ENCODE results near the gene SCAMP4.

SCAMP4 gene

GRCh38 chr19:1955171-1956121 is 50.2 kb downstream of the SCAMP4 start:
- Histone ChIP-seq H3K9me2 (replicated peaks; ENCODE audit: insufficient read depth, low read length) (no peaks in the 10 kb centered on the region), H3F3A (ENCODE audit: insufficient read depth) (no peaks in the 10 kb centered on the region), H3K4me3 (ENCODE audit: insufficient read depth, low read length, poor library complexity, severe bottlenecking) (no peak overlapping the region), H3K9ac (ENCODE audit: low read length) (no peak overlapping the region), H2AFZ (ENCODE audit: low read depth, low read length, severe bottlenecking) (no peak overlapping the region), H3K79me2 (ENCODE audit: insufficient read depth, low read length) (peaks cover 33% of the 10 kb centered on the region), H3K4me2 (ENCODE audit: low read depth, low read length, poor library complexity, severe bottlenecking) (no peak overlapping the region), H3K27ac (ENCODE audit: low read depth, low read length) (no peak overlapping the region), H3K27me3 (ENCODE audit: low read length) (no peaks in the 10 kb centered on the region), H3K9me3 (ENCODE audit: insufficient read depth, low read length) (no peaks in the 10 kb centered on the region), H3K36me3 (ENCODE audit: low read length) (no peaks in the 10 kb centered on the region), H4K20me1 (ENCODE audit: low read depth, low read length) (no peaks in the 10 kb centered on the region)
- TF ChIP-seq CTCF (IDR thresholded peaks at IDR 0.05; ENCODE audit: insufficient read depth, low read length, poor library complexity, severe bottlenecking) (no peak), EZH2phosphoT487 (conservative IDR thresholded peaks at IDR 0.05; ENCODE audit: low read length) (no peak)

- no peak overlapping the region for H3K4me2 ChIP-seq (ENCODE audit: low read depth, low read length, poor library complexity, severe bottlenecking)
- TF ChIP-seq EZH2phosphoT487 (conservative IDR thresholded peaks at IDR 0.05; ENCODE audit: low read length) (no peak), CTCF (IDR thresholded peaks at IDR 0.05; ENCODE audit: insufficient read depth, low read length, poor library complexity, severe bottlenecking) (no peak)
- H3K9ac ChIP-seq (ENCODE audit: low read length), result no peak overlapping the region
- H3K27ac ChIP-seq (ENCODE audit: low read depth, low read length), result no peak overlapping the region
- H3K27me3 ChIP-seq (ENCODE audit: low read length), result no peaks in the 10 kb centered on the region
- H3K9me2 ChIP-seq (replicated peaks; ENCODE audit: insufficient read depth, low read length), result no peaks in the 10 kb centered on the region
- H4K20me1 ChIP-seq (ENCODE audit: low read depth, low read length), result no peaks in the 10 kb centered on the region
- peaks cover 29% of the 10 kb centered on the region; the same call in 1 of the 2 replicates for H3K79me2 ChIP-seq (ENCODE audit: insufficient read depth, low read length)
- no peaks in the 10 kb centered on the region for H3K36me3 ChIP-seq (ENCODE audit: low read length)
- no peaks in the 10 kb centered on the region for H3F3A ChIP-seq (ENCODE audit: insufficient read depth)
- H3K9me3 ChIP-seq (ENCODE audit: insufficient read depth, low read length), result no peaks in the 10 kb centered on the region
- H3K4me3 ChIP-seq (ENCODE audit: insufficient read depth, low read length, poor library complexity, severe bottlenecking), result no peak overlapping the region
- H2AFZ ChIP-seq (ENCODE audit: low read depth, low read length, severe bottlenecking), result no peak overlapping the region
Measured at GRCh38 chr19:1956122-1956494, 50.9 kb downstream of the SCAMP4 start.

- no peaks in the 10 kb centered on the region for H3F3A ChIP-seq (ENCODE audit: insufficient read depth)
- no peak overlapping the region for H3K4me2 ChIP-seq (ENCODE audit: low read depth, low read length, poor library complexity, severe bottlenecking)
- no peak overlapping the region for H3K9ac ChIP-seq (ENCODE audit: low read length)
- peaks cover 30% of the 10 kb centered on the region; the same call in 1 of the 2 replicates for H3K79me2 ChIP-seq (ENCODE audit: insufficient read depth, low read length)
- TF ChIP-seq CTCF (IDR thresholded peaks at IDR 0.05; ENCODE audit: insufficient read depth, low read length, poor library complexity, severe bottlenecking), result no peak
- TF ChIP-seq EZH2phosphoT487 (conservative IDR thresholded peaks at IDR 0.05; ENCODE audit: low read length), result no peak
- no peaks in the 10 kb centered on the region for H4K20me1 ChIP-seq (ENCODE audit: low read depth, low read length)
- no peaks in the 10 kb centered on the region for H3K9me2 ChIP-seq (replicated peaks; ENCODE audit: insufficient read depth, low read length)
- H2AFZ ChIP-seq (ENCODE audit: low read depth, low read length, severe bottlenecking), result no peak overlapping the region
- no peak overlapping the region for H3K27ac ChIP-seq (ENCODE audit: low read depth, low read length)
- H3K4me3 ChIP-seq (ENCODE audit: insufficient read depth, low read length, poor library complexity, severe bottlenecking), result no peak overlapping the region
- no peaks in the 10 kb centered on the region for H3K36me3 ChIP-seq (ENCODE audit: low read length)
- no peaks in the 10 kb centered on the region for H3K9me3 ChIP-seq (ENCODE audit: insufficient read depth, low read length)
- no peaks in the 10 kb centered on the region for H3K27me3 ChIP-seq (ENCODE audit: low read length)
Measured at GRCh38 chr19:1956868-1957492, 51.8 kb downstream of the SCAMP4 start.

Measured in SU-DHL-6 (cell line).